Fibroblast of pulmonary artery (primary cell): Measurements from ENCODE around the gene IGF2R.

Experiments used
- DNase-seq: peaks from one replicate; pipeline ENCODE4 v3.0.0-alpha.2; 2010; ENCODE audit warnings: low read depth
- H3K4me3 ChIP-seq: replicated peaks from 2 replicates; pipeline ENCODE4 v1.5.1; 2011; ENCODE audit warnings: low read depth, mild to moderate bottlenecking, control low read depth, low read length, moderate library complexity
- TF ChIP-seq, protein P1 (sequence below): IDR thresholded peaks from 2 replicates; pipeline ENCODE4 v1.5.1; 2011; ENCODE audit warnings: mild to moderate bottlenecking, control low read depth, low read length, inconsistent platforms; ENCODE audit errors: missing control alignments

The IGF2R gene

DNA sequence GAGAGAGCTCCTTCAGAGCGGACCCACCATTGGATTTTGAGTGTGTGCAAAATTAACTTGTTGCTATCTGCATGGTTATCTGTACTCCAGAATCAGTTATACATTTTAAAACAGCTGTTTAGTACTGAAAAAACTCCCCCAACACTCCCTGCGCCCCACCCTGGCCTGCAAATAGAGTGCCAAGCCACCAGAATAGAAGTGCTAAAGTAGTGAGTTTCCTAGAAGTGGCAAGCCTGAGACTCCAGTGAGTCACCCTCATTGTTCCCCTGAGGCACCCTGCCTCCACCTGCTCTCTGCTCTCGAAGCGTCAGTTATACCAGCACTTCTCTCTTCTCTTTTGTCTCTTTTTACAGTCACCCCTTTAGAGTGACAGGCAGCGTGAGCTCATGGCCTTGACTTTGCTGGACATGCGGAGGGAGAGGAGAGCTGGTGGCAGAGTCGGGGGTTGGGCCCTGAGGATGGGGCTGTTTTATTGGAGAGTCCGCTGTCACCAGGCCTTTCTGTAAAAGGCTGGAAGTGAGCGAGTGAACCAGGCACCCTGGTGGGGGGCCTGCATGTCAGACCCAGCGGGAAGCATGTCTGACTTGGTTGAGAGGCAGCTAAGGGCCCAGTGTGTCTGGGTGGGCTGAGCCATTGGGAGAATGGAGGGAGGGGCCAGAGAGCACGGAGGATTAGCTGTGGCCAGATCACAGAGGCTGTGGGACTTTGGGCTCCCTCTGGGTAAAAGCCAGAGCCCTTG lies 10.4 kb downstream of the IGF2R start:
- TF ChIP-seq, protein P1, sequence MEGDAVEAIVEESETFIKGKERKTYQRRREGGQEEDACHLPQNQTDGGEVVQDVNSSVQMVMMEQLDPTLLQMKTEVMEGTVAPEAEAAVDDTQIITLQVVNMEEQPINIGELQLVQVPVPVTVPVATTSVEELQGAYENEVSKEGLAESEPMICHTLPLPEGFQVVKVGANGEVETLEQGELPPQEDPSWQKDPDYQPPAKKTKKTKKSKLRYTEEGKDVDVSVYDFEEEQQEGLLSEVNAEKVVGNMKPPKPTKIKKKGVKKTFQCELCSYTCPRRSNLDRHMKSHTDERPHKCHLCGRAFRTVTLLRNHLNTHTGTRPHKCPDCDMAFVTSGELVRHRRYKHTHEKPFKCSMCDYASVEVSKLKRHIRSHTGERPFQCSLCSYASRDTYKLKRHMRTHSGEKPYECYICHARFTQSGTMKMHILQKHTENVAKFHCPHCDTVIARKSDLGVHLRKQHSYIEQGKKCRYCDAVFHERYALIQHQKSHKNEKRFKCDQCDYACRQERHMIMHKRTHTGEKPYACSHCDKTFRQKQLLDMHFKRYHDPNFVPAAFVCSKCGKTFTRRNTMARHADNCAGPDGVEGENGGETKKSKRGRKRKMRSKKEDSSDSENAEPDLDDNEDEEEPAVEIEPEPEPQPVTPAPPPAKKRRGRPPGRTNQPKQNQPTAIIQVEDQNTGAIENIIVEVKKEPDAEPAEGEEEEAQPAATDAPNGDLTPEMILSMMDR, result no peak
- H3K4me3 ChIP-seq, result no peak overlapping the region

DNA sequence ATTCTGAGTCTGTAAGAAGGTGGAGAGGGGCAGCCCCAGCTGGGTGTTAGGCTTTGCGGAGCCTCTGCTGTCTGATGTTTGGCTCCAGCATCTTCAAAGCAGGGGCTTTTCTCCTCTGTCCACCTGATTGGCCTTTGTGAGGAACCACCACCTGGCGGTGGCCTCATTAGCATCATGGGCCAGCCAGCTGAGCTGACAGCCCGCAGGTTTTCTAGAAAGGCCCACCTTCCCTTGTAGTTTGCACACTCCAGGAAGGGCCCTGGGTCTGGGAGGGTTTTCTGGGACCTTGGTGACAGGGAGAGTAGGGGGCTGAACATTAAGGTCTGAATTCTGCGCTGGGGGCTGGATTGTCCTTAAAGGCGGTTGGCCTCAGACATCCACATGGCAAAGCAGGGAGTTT lies 11.6 kb downstream of the IGF2R start:
- DNase-seq, result no peak
- no peak overlapping the region for H3K4me3 ChIP-seq
- TF ChIP-seq, protein P1, result no peak

More for the DNA sequence above, 10.4 kb downstream of the IGF2R start:
- peak; percentile 63 for DNase-seq

DNA sequence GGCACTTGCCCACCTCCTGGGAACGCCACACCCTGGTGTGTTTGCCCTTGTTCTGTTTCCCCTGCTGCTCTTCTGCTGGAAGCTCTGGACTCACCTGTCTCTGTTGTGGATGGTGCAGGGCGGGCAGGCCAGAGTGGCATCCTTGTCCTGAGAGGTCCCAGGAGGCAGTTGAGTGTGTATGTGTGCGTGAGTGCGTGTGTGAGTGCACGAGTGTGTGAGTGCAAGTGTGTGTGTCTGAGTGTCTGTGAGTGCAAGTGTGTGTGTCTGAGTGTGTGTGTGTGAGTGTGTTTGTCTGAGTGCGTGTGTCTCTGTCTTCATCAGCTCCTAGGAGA lies 12.2 kb downstream of the IGF2R start:
- TF ChIP-seq, protein P1, result no peak
- no peak for DNase-seq
- H3K4me3 ChIP-seq, result no peak overlapping the region

DNA sequence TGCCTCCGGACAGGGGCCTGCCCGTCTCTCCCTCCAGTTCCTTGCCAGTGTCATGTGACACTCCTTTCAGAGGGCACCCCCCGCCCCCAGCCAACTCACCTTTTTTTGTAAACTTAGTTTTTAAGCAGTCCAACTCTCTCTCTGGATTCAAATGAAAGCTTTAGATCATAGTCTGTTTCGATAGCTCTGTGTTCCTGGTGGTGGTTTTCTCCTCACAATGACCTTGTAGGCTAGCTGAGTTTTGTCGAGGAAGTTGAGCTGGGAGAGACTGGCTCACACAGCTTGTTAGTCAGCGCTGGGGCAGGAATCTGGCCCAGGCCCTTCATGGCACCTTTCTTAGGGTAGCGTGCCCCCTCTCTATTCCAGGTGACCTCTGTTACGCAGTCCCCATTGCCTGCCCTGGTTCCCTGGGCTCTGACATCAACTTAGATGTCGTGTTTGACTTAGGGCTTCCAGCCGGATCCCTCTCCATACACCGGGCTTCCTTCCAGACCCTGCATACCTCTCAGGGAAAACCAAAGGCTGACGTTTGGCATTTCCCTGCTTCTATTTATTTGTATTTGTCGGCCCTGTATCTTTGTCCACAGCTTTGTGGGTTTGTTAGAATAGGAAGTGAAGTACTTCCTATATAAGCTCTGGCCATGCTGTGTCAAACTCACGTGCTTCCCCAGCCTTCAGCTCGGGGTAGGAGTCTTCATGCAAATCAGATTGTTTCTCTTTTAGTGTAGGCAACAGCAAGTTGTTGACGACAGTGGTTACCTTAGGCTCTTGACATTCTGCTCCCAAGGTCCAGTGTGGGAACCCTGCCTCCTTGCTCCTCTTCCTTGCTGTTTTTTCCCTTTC lies 12.7 kb downstream of the IGF2R start:
- DNase-seq, result peak; percentile 91
- TF ChIP-seq, protein P1, result no peak
- no peak overlapping the region for H3K4me3 ChIP-seq

DNA sequence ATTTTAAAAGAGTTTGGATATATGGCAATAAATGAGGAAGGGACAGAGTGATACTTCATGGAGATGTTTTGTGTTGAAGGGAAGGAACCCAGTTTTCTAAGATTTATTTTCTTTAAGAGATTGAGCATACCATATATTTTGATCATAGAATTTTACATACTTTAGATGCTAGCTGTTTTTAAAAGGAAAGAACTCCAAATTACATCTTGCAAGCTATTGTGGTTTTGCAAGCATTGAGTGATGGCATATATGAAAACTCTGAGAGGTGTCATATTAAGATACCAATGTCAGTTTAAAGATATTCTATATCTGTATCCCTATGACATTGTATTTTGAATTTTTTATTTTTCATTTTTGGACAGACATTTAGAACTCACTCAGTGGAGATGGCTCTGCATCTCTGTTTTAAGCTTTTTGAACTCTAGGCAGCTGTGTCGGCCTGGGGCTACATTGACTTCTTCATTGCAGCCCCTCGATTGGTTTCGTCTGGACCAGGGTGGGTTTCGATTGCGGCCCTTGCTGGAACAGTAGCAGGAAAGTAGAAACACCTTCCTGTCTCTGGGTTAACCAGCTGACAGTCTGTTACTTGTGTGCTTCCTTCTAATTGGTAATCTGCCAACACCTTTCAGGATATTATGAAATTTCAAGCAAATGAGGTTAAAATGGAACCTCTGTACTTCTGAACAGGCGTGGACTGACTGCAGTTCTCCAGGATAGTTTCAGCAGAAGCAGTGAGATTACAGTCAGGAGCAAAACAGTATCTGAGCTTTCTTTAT lies 14.0 kb downstream of the IGF2R start:
- TF ChIP-seq, protein P1, result no peak
- peak; percentile 81 for DNase-seq
- H3K4me3 ChIP-seq, result no peak overlapping the region

DNA sequence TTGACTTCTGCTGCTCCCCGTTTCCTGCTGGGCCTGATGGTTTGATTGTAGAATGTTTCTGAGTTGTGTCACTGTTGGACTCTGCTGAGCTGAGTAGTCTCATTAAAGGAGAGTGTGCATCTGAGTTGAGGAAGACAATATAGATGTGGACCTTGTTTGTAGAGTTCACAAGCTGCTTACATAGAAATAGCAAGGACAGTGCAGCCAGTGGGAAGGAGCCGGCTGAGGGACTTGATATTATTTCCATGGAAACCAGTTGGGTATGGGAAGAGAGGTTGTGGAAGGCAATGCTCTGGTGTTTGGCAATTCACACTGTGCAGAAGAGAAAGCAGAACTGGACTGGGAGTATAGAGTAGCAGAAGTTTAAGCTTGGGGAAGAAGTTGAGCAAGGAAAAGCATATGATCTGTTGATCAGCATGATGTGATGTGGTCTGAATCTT lies 14.8 kb downstream of the IGF2R start:
- TF ChIP-seq, protein P1, result no peak
- DNase-seq, result peak; percentile 64
- H3K4me3 ChIP-seq, result no peak overlapping the region
